Hematopoietic multipotent progenitor cell treated with erythropoietin and hydrocortisone succinate and interleukin-3 and kit ligand, for 15 days (in vitro differentiated cells): ENCODE results near the gene CEBPG.
A peak's percentile ranks its signal among the peaks of the same experiment; 100 is the strongest.

Source experiments
- DNase-seq: peaks from one replicate; pipeline ENCODE4 v3.0.0-alpha.2; 2015; ENCODE audit warnings: low spot score

The CEBPG gene

DNA sequence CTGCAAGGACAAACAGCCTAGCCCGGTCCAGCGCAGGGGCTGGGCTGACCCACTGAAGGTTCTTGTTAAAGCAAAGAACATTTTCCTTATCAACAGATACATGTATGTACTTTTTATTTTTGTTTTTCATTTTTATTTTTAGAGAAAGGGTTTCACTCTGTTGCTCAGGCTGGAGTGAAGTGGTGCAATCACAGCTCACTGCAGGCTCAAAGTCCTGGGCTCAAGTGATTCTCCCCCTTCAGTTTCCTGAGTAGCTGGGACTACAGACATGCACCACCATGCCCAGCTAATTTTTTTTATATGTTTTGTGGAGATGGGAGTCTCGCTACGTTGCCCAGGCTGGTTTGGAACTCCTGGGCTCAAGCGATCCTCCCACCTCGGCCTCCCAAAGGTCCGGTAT is 47.9 kb downstream of the CEBPG start:
- no peak for DNase-seq

GRCh38 chr19:33422369-33423180 is 49.1 kb downstream of the CEBPG start:
- DNase-seq = no peak

GRCh38 chr19:33424181-33424580 is 50.7 kb downstream of the CEBPG start:
- no peak for DNase-seq

DNA sequence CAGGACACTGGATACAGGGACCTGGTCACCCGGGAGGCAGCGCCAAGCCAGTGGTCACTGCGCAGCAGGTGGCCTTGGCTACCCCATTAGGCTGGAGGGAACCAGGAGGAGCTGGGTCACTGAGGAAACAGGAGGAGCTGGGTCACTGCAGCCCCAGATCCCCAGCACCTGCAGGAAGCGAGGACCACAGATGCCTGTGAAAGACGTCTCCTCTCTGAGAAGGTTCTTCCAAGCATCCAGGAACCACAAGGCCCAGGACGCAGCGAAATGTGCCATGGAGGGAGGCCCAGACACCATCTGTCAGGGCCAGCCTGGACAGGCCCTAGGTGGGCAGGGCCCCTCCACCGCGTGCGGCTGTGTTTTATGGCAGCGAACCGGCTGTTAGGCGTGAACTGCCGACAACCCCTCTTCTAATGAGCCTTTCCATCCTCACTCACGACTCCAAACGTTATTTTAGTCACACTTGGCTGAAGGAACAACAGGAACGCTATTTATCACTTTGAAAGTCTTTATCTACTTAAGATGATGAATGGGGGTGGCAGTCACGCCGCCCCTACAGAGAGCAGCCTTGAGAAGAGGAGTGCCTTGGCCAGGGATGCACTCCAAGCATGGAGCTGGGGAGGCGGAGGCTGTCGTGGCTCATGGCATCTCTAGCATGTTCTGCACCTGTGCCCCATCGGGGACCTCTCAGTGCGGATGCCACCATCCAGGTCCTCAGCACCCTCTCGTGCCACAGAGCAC is 53.3 kb downstream of the CEBPG start:
- DNase-seq = no peak

DNA sequence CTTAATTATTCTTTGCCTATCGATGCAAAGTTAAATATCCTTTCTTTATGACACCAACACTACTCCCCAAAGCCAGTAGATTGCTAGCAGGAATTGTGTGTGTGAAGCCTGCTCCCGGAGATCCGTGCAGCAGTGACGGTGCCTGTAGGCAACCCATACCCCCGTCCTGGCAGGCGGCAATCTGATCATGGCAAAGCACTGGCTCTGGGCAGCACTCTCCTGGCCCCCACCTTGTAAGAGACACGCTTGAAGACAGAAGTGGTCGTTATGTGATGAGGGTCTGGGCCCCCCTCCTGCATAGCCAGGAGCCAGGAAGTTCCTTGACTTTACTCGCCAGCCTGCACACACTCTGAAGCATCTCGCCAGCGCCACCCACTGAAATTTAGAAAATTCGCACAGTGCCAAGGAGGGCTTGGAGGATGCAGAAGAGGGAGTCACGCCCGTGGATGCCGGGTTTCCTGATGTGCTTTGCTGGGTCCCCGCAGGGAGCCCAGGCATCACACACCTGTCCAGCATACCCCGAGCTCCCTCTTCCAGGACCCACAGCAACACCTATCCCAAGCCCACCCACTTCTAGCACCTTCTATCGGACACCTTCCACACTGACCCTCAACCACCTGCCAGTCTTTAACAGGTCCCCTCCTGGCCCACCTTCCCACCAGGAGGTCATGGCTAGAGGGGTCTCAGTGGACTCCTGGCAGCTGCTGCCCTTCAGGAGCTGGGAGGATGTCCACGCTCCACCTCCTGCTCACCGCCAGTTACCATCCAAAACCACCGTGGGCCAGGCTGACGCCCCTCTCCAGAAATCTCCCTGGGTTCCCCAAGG is 54.5 kb downstream of the CEBPG start:
- no peak for DNase-seq

- no peak for DNase-seq
These were observed 55.2 kb downstream of the CEBPG start for GRCh38 chr19:33428627-33429125.

- no peak for DNase-seq
These were observed 56.6 kb downstream of the CEBPG start for GRCh38 chr19:33429891-33430673.

DNA sequence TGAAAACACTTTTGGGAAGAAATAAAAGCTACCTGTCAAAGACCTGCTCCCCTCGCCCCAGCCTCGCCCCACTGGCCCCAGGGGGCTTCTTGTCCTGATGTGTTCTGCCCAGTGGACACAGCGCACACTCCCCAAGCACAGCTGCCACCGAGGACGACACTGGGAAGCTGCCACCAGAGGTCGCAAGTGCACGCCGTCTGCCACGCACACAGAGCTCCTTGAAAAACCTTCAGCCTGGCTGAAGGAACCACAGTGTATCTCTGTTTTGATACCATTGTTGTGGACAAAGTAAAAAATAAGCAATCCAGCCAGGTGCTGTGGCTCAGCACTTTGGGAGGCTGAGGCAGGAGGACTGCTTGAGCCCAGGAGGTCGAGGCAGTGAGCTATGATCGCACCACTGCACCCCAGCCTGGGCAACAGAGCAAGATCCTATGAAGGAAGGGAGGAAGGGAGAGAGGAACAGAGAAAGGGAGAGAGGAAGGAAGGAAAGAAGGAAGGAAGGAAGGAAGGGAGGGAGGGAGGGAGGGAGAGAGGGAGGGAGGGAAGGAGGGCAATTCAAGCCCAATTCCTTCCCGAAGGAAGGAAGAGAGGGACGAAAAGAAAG is 57.3 kb downstream of the CEBPG start:
- DNase-seq = peak; percentile 41

GRCh38 chr19:33432015-33432414 is 58.5 kb downstream of the CEBPG start:
- no peak for DNase-seq
